Hematopoietic multipotent progenitor cell treated with erythropoietin and hydrocortisone succinate and interleukin-3 and kit ligand, for 6 days (in vitro differentiated cells): Measurements from ENCODE around the gene NDUFB1.
A peak's percentile ranks its signal among the peaks of the same experiment; 100 is the strongest.

Source experiments
- DNase-seq: peaks from one replicate; pipeline ENCODE4 v3.0.0-alpha.2; 2015

The NDUFB1 gene

GRCh38 chr14:92121670-92122350, at the start of gene NDUFB1, which contains the start of gene CPSF2:
TSS of gene NDUFB1 (minus strand) at chr14:92121706. CDS start at chr14:92117637, 4,069 bp downstream.
TSS of gene CPSF2 (plus strand) at chr14:92121969. CDS start at chr14:92130985, 9,016 bp downstream.
- peak; percentile 91 for DNase-seq

- no peak for DNase-seq
Measured at GRCh38 chr14:92164958-92165357, 43.5 kb upstream of the NDUFB1 start.

DNA sequence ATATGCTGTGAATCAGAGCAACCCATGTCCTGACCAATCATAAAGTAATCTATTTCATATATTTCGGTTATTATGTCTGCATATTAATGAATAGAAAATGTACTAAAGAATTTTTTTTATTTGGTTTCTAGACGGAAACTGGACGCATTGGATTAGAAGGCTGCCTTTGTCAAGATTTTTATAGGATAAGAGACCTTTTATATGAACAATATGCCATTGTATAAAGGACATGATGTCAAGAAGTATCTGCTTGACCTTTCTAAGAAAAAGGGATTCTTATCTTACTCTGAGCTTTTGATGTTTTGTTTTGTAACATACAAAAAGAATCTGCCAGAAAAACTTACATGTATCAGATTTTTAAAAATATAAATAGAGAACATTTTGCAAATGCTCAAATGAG, 40.0 kb upstream of the NDUFB1 start:
- DNase-seq, result no peak

DNA sequence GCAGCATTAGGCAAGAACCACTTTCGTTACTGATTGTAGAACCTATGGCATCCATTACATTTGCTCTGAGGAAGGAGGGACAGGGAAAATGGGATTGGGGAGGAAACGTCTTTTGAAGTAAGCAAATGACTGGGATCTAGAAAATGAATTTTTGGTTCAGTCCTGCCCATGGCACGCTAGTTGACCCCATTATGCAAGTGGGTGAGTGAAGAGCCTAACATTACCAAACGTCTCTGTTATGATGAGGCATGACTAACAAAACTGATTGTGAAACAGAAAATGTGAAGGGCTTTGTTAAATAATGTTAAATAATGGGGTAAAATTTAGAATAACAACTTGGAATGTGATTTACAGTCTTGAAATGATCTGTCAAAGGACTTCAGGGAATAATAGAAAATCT, 39.1 kb upstream of the NDUFB1 start:
- DNase-seq, result no peak

GRCh38 chr14:92154283-92154942, 32.9 kb upstream of the NDUFB1 start:
- DNase-seq, result no peak

- DNase-seq, result no peak
Measured at GRCh38 chr14:92153581-92153980, 32.1 kb upstream of the NDUFB1 start.

- DNase-seq, result peak; percentile 16
Measured at GRCh38 chr14:92144708-92145107, 23.2 kb upstream of the NDUFB1 start.

DNA sequence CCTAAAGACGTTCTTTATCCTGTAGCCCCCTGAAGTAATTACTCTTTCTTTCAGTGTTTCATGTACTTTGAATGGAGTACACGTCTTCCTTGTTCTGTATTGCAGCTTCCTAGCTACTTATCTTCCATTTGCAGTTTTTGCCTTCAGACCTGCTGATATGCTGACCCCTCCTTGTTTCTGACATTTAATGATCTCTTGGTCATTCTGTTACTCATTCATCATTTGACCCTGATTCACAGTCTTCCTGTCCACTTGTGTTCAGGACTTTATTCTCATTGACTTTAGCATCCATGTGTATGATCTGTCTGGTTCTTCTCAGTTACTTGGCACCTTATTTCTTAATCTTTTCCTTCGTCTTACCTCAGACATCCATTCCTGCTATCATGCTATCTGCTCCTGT, 22.5 kb upstream of the NDUFB1 start:
- DNase-seq, result no peak

DNA sequence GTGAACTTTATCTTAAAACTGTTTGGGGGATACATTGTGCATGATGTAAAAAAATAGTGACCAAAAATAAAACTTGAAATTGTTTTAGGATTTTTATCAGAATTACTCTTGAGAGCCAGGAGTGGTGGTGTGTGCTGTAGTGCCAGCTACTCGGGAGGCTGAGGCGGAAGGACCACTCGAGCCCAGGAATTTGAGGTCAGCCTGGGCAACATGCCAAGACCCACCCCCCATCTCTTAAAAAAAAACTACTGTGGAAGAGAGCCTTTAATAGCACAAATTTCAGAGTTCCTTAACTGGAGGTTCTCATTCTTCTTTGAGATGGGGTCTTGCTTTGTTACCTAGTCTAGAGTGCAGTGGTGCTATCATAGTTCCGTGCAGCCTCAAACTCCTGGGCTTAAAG, 21.8 kb upstream of the NDUFB1 start:
- no peak for DNase-seq

- DNase-seq, result peak; percentile 67
Measured at GRCh38 chr14:92135269-92135668, 13.8 kb upstream of the NDUFB1 start.

DNA sequence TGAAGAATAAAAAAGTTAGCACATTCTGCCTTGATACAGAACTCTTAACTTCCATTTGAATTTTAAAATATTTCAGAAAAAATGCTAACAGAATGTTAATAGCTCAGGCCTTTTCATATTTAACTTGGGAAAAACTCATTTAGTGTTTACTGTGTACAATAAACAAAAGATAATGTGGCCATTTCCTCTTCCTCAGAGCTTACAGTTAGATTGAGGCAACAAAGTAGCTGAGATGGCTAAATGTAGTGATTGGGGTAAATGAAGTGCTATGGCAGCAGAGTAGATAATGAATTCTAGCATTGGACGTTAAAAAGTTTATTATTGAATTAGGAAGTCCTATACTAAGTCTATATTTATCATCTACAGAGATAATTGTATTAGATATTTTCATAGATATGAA, 12.9 kb upstream of the NDUFB1 start:
- no peak for DNase-seq

DNA sequence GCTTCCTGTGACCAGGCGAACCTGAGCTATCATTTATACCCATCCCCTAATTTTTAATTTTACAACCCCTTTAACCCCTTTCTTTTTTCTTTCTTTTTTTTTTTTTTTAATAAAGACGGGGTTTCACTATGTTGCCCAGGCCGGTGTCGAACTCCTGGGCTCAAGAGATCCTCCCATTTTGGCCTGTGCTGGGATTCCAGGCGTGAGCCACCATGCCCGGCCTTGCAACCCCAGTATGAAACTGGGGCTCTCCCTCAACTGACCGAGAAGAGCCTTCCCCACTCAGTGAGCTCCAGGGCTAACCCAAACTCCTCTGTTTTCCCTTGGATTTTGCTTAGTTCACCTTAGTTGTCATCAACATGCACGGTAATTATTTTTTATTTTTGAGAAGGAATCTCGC, 1.3 kb upstream of the NDUFB1 start:
- no peak for DNase-seq

- peak; percentile 63 for DNase-seq
Measured at GRCh38 chr14:92122351-92122677, 808 bp upstream of the NDUFB1 start.

GRCh38 chr14:92121207-92121669, 268 bp downstream of the NDUFB1 start:
- peak; percentile 47 for DNase-seq

- no peak for DNase-seq
Measured at GRCh38 chr14:92109490-92109889, 12.0 kb downstream of the NDUFB1 start.

GRCh38 chr14:92108345-92109254, 12.9 kb downstream of the NDUFB1 start:
- no peak for DNase-seq

- peak; percentile 99 for DNase-seq
Measured at GRCh38 chr14:92106143-92106926, 15.2 kb downstream of the NDUFB1 start, which contains the start of gene ATXN3. TSS of gene ATXN3 (minus strand) at chr14:92106582. CDS start at chr14:92106552, 30 bp downstream.

- DNase-seq, result peak; percentile 55
Measured at GRCh38 chr14:92105893-92106142, 15.7 kb downstream of the NDUFB1 start.

DNA sequence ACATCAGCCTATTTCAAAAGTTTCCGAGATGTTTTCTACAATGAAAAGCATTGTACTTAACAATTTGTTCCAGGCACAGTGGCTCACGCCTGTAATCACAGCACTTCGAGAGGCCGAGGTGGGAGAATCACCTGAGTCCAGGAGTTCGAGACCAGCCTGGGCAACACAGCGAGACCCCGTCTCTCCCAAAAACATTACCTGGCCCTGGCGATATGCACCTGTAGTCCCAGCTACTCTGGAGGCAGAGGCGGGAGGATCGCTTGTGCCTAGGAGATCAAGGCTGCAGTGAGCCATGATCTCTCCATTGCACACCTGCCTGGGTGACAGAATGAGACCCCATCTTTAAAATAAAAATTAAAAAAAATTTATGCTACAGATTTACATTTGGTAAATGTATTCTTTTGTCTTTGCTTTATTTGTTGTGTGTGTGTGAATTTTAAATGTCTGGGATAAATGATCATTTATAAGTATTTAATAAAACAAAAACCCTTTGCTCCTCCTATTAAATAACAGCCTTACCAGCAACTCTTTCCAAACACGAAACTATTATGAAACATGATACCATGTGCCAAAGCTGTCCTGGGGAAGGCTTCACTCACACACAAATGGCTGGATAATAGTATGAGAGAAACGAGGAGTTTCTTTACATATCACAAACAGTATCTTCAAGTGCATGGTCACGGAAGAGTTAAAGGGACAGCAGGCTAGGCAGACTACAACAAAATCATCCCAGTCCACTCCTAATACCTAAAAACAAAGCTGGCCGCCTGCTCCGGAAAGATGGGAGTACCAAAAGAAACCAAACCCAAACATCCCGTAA, 16.2 kb downstream of the NDUFB1 start:
- DNase-seq, result no peak

DNA sequence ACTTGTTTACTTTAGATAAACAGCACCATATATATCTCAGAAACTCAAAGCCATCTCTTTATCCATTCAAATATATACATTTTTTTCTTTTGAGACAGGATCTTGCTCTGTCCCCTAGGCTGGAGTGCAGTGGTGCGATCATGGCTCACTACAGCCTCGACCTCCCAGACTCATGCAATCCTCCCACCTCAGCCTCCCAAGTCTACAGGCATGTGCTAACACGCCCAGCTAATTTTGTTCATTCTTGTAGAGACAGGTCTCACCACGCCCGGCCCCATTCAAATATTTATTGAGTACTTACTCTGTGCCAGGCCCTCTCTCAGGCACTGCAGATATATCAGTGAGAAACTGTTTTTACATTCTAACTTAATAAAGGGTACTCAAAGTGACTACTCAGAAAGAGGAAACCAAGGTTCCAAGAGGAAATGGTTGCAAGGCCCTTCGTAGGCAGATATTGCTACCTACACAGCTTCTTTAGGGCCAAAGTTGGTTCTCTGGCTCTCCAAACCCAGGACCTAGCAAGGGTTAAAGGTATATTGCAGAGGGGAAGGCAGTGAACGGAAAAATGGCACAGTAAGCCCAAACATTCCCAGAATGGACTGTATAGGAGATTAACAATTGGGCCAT, 18.0 kb downstream of the NDUFB1 start:
- peak; percentile 18 for DNase-seq

DNA sequence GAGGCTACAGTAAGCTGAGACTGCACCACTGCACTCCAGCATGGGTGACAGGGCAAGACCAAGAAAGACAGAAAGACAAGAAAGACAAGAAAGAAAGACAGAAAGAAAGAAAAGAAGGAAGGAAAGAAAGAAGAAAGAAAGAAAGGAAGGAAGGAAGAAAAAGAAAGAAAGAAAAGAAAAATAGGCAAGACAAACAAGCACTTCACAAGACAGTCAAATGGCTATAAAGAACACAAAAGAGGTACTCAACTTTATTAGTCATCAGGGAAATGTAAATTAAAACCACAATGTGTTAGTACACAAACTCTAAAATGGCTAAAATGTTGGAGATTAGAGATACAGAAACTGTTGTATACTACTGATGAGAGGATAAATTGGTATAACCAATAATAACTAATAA, 21.7 kb downstream of the NDUFB1 start:
- DNase-seq, result no peak
